H9 (cell line): ENCODE measurements around the gene RDH5. TPM values are rescaled to one million over a fixed set of nuclear protein-coding genes. Genes with fewer than 3 reads are reported as not detected.
A peak's percentile ranks its signal among the peaks of the same experiment; 100 is the strongest.

Experiments used
- DNase-seq: peaks from one replicate; pipeline ENCODE4 v3.0.0-alpha.2; 2017
- H2AFZ ChIP-seq: one replicate; pipeline ENCODE4 v1.6.1; 2013; ENCODE audit warnings: mild to moderate bottlenecking, low read length, control low read depth, moderate library complexity
- H2AK5ac ChIP-seq: 2 replicates; pipeline ENCODE4 v1.6.1; 2013; ENCODE audit warnings: low read length, control low read depth, mixed read lengths; ENCODE audit not compliant: insufficient read length
- H2BK120ac ChIP-seq: one replicate; pipeline ENCODE4 v1.6.1; 2013; ENCODE audit warnings: low read depth, mild to moderate bottlenecking, low read length, control low read depth, inconsistent platforms; ENCODE audit not compliant: poor library complexity, severe bottlenecking
- H2BK12ac ChIP-seq: 2 replicates; pipeline ENCODE4 v1.6.1; 2013; ENCODE audit warnings: low read length, control low read depth, mixed read lengths, low read depth; ENCODE audit not compliant: insufficient read length
- H2BK15ac ChIP-seq: 2 replicates; pipeline ENCODE4 v1.6.1; 2013; ENCODE audit warnings: low read depth, low read length, control low read depth
- H2BK20ac ChIP-seq: one replicate; pipeline ENCODE4 v1.6.1; 2013; ENCODE audit warnings: low read depth, mild to moderate bottlenecking, low read length, control low read depth, inconsistent platforms; ENCODE audit not compliant: poor library complexity, severe bottlenecking
- H2BK5ac ChIP-seq: 2 replicates; pipeline ENCODE4 v1.6.1; 2013; ENCODE audit warnings: low read length, control low read depth, mixed read lengths; ENCODE audit not compliant: insufficient read length
- H3K14ac ChIP-seq: 2 replicates; pipeline ENCODE4 v1.6.1; 2013; ENCODE audit warnings: low read length, control low read depth; ENCODE audit not compliant: insufficient read depth
- H3K18ac ChIP-seq: 2 replicates; pipeline ENCODE4 v1.6.1; 2013; ENCODE audit warnings: low read depth, mild to moderate bottlenecking, mixed read lengths, low read length, control low read depth; ENCODE audit not compliant: insufficient read length
- H3K23ac ChIP-seq: 2 replicates; pipeline ENCODE4 v1.6.1; 2013; ENCODE audit warnings: low read length, control low read depth, mixed read lengths, low read depth; ENCODE audit not compliant: insufficient read length
- H3K23me2 ChIP-seq: 2 replicates; pipeline ENCODE4 v1.6.1; 2013; ENCODE audit warnings: low read depth, mild to moderate bottlenecking, mixed read lengths, low read length, control low read depth; ENCODE audit not compliant: insufficient read length, poor library complexity, severe bottlenecking
- H3K27ac ChIP-seq: 2 replicates; pipeline ENCODE4 v1.5.1; 2013; ENCODE audit warnings: low read length, control low read depth, mixed read lengths, low read depth; ENCODE audit not compliant: insufficient read length
- H3K27me3 ChIP-seq: 2 replicates; pipeline ENCODE4 v1.6.1; 2013; ENCODE audit warnings: low read length, control low read depth, inconsistent platforms; ENCODE audit not compliant: insufficient read depth
- H3K4ac ChIP-seq: 2 replicates; pipeline ENCODE4 v1.6.1; 2013; ENCODE audit warnings: low read depth, mild to moderate bottlenecking, control low read depth, inconsistent platforms, low read length, moderate library complexity
- H3K4me1 ChIP-seq: 2 replicates; pipeline ENCODE4 v1.6.1; 2013; ENCODE audit warnings: low read length, control low read depth, inconsistent platforms; ENCODE audit not compliant: insufficient read depth
- H3K4me2 ChIP-seq: 2 replicates; pipeline ENCODE4 v1.6.1; 2013; ENCODE audit warnings: low read length, control low read depth, mixed read lengths; ENCODE audit not compliant: insufficient read length, insufficient read depth
- H3K56ac ChIP-seq: 2 replicates; pipeline ENCODE4 v1.6.1; 2013; ENCODE audit warnings: low read depth, mild to moderate bottlenecking, mixed read lengths, low read length, control low read depth; ENCODE audit not compliant: insufficient read length
- H3K79me1 ChIP-seq: 2 replicates; pipeline ENCODE4 v1.6.1; 2013; ENCODE audit warnings: low read depth, mild to moderate bottlenecking, moderate library complexity, low read length, control low read depth, inconsistent platforms; ENCODE audit not compliant: insufficient read depth, poor library complexity, severe bottlenecking
- H3K79me2 ChIP-seq: 2 replicates; pipeline ENCODE4 v1.6.1; 2013; ENCODE audit warnings: low read length, control low read depth, inconsistent platforms; ENCODE audit not compliant: insufficient read depth
- H3K9ac ChIP-seq: 2 replicates; pipeline ENCODE4 v1.6.1; 2013; ENCODE audit warnings: low read length, control low read depth, mixed read lengths; ENCODE audit not compliant: insufficient read length; ENCODE audit errors: extremely low read depth
- H3K9me3 ChIP-seq: one replicate; pipeline ENCODE4 v1.6.1; 2013; ENCODE audit warnings: low read depth, low read length, inconsistent platforms; ENCODE audit not compliant: control insufficient read depth
- H3T11ph ChIP-seq: one replicate; pipeline ENCODE4 v1.6.1; 2013; ENCODE audit warnings: mild to moderate bottlenecking, low read length, control low read depth, inconsistent platforms
- H4K20me1 ChIP-seq: one replicate; pipeline ENCODE4 v1.6.1; 2013; ENCODE audit not compliant: control insufficient read depth, insufficient read length, insufficient read depth
- H4K5ac ChIP-seq: 2 replicates; pipeline ENCODE4 v1.6.1; 2013; ENCODE audit warnings: low read depth, mild to moderate bottlenecking, mixed read lengths, low read length, control low read depth; ENCODE audit not compliant: insufficient read length
- H4K8ac ChIP-seq: replicated peaks from 2 replicates; pipeline ENCODE4 v1.6.1; 2013; ENCODE audit warnings: low read length, control low read depth, mixed read lengths, low read depth; ENCODE audit not compliant: insufficient read length
- H4K91ac ChIP-seq: 2 replicates; pipeline ENCODE4 v1.6.1; 2013; ENCODE audit warnings: low read depth, mild to moderate bottlenecking, moderate library complexity, mixed read lengths, low read length, control low read depth; ENCODE audit not compliant: insufficient read length
- H3K27ac Mint-ChIP-seq, 3 experiments: 2 replicates in 2 of 3; 3 replicates in 1 of 3; pipeline ENCODE4 v1.8.0; 2020 to 2021; ENCODE audit warnings: mixed read lengths in 3 of 3, mild to moderate bottlenecking in 1 of 3, moderate library complexity in 1 of 3
- H3K27me3 Mint-ChIP-seq: 2 replicates; pipeline ENCODE4 v1.8.0; 2021; ENCODE audit warnings: low read depth, mild to moderate bottlenecking, moderate library complexity, mixed read lengths
- H3K36me3 Mint-ChIP-seq, 3 experiments: 2 replicates in 2 of 3; 3 replicates in 1 of 3; pipeline ENCODE4 v1.8.0; 2020 to 2021; ENCODE audit warnings: low read depth in 3 of 3, mixed read lengths in 3 of 3; ENCODE audit not compliant: insufficient read depth in 1 of 3
- H3K4me1 Mint-ChIP-seq, 2 experiments: 2 replicates each; pipeline ENCODE4 v1.8.0; 2020; ENCODE audit warnings: mixed read lengths in 2 of 2
- H3K4me3 Mint-ChIP-seq, 2 experiments: 2 replicates in 1 of 2; 3 replicates in 1 of 2; pipeline ENCODE4 v1.8.0; 2020 to 2021; ENCODE audit warnings: mild to moderate bottlenecking in 2 of 2, mixed read lengths in 2 of 2, moderate library complexity in 1 of 2
- H3K9me3 Mint-ChIP-seq, 2 experiments: 2 replicates in 1 of 2; 3 replicates in 1 of 2; pipeline ENCODE4 v1.8.0; 2020; ENCODE audit warnings: mild to moderate bottlenecking in 2 of 2, mixed read lengths in 2 of 2, moderate library complexity in 1 of 2
- CTCF ChIP-seq: fragments of 200-600 bp; sonication (generic); conservative IDR thresholded peaks from 3 replicates; pipeline ENCODE4 v1.8.0; 2021; ENCODE audit warnings: antibody characterized with exemption, mild to moderate bottlenecking
- WGBS: extraction: QIAGEN DNeasy Blood & Tissue Kit; methylation state at CpG from one replicate; pipeline ENCODE4 v1.1.7; 2013; ENCODE audit warnings: missing lambda C conversion rate, low lambda C conversion rate, mixed read lengths; ENCODE audit not compliant: insufficient read length; ENCODE audit errors: extremely low coverage; 5-methylcytosine and 5-hydroxymethylcytosine counted together
- total RNA-seq: library from RNA; stranded (reverse); gene quantifications from 2 replicates; pipeline ENCODE4 v1.2.1, GENCODE V29; 2021

The RDH5 gene
- total RNA-seq, 1 experiment from 2014 or later, result 6.6 TPM

DNA sequence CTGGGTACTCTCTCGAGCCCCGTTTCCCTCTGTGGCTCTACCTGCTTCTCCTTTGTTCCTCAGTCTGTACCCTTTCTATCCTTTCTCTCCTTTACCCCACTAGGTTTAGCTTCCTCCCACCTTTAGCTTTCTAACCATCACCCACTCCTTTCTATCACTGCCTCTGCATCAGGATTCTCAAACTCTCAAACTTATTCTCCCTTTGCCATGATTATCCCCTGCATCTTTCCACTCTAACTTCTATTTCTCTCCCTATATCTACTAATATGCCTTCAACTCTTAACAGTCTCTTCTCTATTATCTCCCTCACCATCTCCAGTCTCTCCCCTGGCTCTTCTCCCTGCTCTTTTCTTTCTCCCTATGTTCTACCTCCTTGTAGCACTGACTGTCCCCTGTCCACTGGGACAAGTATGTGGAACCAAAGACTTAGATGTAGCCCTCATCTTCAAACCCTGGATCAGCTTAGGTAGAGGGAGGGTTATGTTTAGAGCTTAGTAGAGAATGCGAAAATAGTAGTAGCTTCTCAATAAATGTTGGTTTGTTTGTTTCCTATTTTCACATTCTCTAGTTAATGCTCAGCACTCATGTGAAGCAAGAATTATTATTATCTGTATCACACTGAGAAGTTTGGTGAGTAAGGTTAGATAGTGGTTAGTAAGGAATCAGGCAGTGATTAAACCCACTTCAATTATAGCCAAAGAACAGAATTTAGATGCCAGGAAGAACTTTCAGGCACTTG, 26.1 kb downstream of the RDH5 start:
- Histone ChIP-seq H3K23ac (no peak overlapping the region), H4K5ac (no peak overlapping the region), H3K4me1 (peaks cover 17% of the 10 kb centered on the region), H3K18ac (no peak overlapping the region), H3K27me3 (no peaks in the 10 kb centered on the region), H4K20me1 (no peaks in the 10 kb centered on the region), H2BK120ac (no peak overlapping the region), H3K9me3 (no peaks in the 10 kb centered on the region), H3K23me2 (peaks cover 29% of the 10 kb centered on the region), H3T11ph (no peak overlapping the region), H3K4me2 (peak overlapping the region; percentile 72), H2BK5ac (no peak overlapping the region), H3K79me1 (peaks cover 3% of the 10 kb centered on the region), H4K8ac (no peak overlapping the region), H3K79me2 (peaks cover 6% of the 10 kb centered on the region; the same call in 1 of the 2 replicates), H2BK12ac (no peak overlapping the region), H2AFZ (no peak overlapping the region), H3K56ac (no peak overlapping the region), H2BK15ac (no peak overlapping the region), H2BK20ac (no peak overlapping the region), H2AK5ac (no peak overlapping the region), H3K9ac (peak overlapping the region; percentile 31), H3K14ac (no peak overlapping the region), H3K27ac (peak overlapping the region; percentile 37), H4K91ac (no peak overlapping the region), H3K4ac (no peak overlapping the region)
- peaks cover 67 to 71% of the 10 kb centered on the region in 2 experiments for H3K4me1 Mint-ChIP-seq
- peak overlapping the region; percentile 96 to 97 for H3K4me3 Mint-ChIP-seq
- H3K27ac Mint-ChIP-seq, result peak overlapping the region; percentile 89 to 98 (median 94)
- peaks cover 8% of the 10 kb centered on the region for H3K27me3 Mint-ChIP-seq
- peaks cover 25 to 44% (median 43%) of the 10 kb centered on the region in 3 experiments; a peak in 6 of 7 replicates for H3K36me3 Mint-ChIP-seq
- no peak for DNase-seq
- no peaks in the 10 kb centered on the region for H3K9me3 Mint-ChIP-seq
- no peak for TF ChIP-seq CTCF
- no CpG with 5 or more reads among the region's 3 CpGs for WGBS
